NT2/D1 (cell line): ENCODE measurements around the gene RAB27A.

Source experiments
- SUZ12 ChIP-seq: IDR thresholded peaks from 2 replicates; pipeline ENCODE4 v1.6.1; 2011; ENCODE audit not compliant: insufficient read length, insufficient read depth; ENCODE audit errors: extremely low read depth
- YY1 ChIP-seq: IDR thresholded peaks from 2 replicates; pipeline ENCODE4 v1.6.1; 2011; ENCODE audit not compliant: insufficient read length, insufficient read depth
- ZNF274 ChIP-seq: IDR thresholded peaks from 2 replicates; pipeline ENCODE4 v1.6.1; 2011; ENCODE audit warnings: mild to moderate bottlenecking, low read depth, low read length

DNA sequence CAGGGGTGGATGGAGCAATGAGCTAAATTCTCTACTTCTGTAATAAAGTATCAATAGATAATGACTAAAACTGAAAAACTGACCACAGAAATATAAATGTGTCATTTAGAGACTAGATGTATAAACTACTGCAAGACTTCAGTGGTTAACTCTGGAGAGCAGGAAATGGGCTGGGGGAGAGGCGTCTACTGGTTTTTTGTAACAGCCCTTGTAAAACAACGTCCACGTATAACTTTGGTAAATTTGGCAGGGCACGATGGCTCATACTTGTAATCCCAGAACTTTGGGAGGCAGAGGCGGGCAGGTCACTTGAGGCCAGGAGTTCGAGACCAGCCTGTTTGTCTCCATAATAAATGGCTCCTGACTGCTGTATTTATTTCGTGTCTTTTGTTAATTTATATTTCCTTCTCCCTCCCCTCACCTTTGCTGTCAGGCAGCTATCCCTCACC lies 12.5 kb downstream of the RAB27A start:
- TF ChIP-seq YY1 (no peak), SUZ12 (no peak), ZNF274 (no peak)
